ENCODE results near the gene DLGAP1. TPM values are rescaled to one million over a fixed set of nuclear protein-coding genes. Genes with fewer than 3 reads are reported as not detected.
A peak's percentile ranks its signal among the peaks of the same experiment; 100 is the strongest.

The DLGAP1 gene
- total and polyA plus RNA-seq, 2 of the 13 experiments (the other 11 are each of a cell fraction or from before 2014, with no cell fraction given): 0.01 TPM; not detected in 1

- TF ChIP-seq, protein P1, sequence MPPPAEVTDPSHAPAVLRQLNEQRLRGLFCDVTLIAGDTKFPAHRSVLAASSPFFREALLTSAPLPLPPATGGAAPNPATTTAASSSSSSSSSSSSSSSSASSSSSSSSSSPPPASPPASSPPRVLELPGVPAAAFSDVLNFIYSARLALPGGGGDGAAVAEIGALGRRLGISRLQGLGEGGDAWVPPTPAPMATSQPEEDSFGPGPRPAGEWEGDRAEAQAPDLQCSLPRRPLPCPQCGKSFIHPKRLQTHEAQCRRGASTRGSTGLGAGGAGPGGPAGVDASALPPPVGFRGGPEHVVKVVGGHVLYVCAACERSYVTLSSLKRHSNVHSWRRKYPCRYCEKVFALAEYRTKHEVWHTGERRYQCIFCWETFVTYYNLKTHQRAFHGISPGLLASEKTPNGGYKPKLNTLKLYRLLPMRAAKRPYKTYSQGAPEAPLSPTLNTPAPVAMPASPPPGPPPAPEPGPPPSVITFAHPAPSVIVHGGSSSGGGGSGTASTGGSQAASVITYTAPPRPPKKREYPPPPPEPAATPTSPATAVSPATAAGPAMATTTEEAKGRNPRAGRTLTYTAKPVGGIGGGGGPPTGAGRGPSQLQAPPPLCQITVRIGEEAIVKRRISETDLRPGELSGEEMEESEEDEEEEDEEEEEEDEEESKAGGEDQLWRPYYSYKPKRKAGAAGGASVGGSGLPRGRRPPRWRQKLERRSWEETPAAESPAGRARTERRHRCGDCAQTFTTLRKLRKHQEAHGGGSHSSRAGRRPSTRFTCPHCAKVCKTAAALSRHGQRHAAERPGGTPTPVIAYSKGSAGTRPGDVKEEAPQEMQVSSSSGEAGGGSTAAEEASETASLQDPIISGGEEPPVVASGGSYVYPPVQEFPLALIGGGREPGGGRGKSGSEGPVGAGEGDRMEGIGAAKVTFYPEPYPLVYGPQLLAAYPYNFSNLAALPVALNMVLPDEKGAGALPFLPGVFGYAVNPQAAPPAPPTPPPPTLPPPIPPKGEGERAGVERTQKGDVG (CRISPR knock-in tag; IDR thresholded peaks at IDR 0.05; ENCODE audit: borderline replicate concordance): peak; percentile 92; the same call in 1 of the 2 replicates
- TF ChIP-seq ZNF747 (CRISPR knock-in tag; IDR thresholded peaks at IDR 0.05; ENCODE audit: borderline replicate concordance) (peak; percentile 47; the same call in 1 of the 2 replicates), ZNF800 (CRISPR knock-in tag; IDR thresholded peaks at IDR 0.05) (peak; percentile 84), NAIF1 (CRISPR knock-in tag; IDR thresholded peaks at IDR 0.05; ENCODE audit: borderline replicate concordance) (no peak), KMT2B (CRISPR knock-in tag; IDR thresholded peaks at IDR 0.05) (peak; percentile 22; the same call in 1 of the 2 replicates), CBX2 (IDR thresholded peaks at IDR 0.05; ENCODE audit: low read depth, low read length) (no peak), CBX2 (CRISPR knock-in tag; IDR thresholded peaks at IDR 0.05; ENCODE audit: low read depth) (no peak), ZNF883 (CRISPR knock-in tag; IDR thresholded peaks at IDR 0.05; ENCODE audit: not compliant biosample characterization) (no peak), FOXK1 (CRISPR knock-in tag; IDR thresholded peaks at IDR 0.05; ENCODE audit: borderline replicate concordance, low read depth) (peak; percentile 76; the same call in 1 of the 2 replicates), ZBTB21 (CRISPR knock-in tag; IDR thresholded peaks at IDR 0.05) (peak; percentile 82), TEAD2 (CRISPR knock-in tag; IDR thresholded peaks at IDR 0.05) (no peak), ZFP37 (CRISPR knock-in tag; IDR thresholded peaks at IDR 0.05; ENCODE audit: borderline replicate concordance) (peak; percentile 31; the same call in 1 of the 2 replicates), ZFP90 (CRISPR knock-in tag; IDR thresholded peaks at IDR 0.05; ENCODE audit: borderline replicate concordance) (peak; percentile 52; the same call in 1 of the 2 replicates), ZNF331 (CRISPR knock-in tag; IDR thresholded peaks at IDR 0.05) (peak; percentile 88; the same call in 1 of the 2 replicates), ZFP36L2 (CRISPR knock-in tag; IDR thresholded peaks at IDR 0.05) (no peak), ZNF431 (CRISPR knock-in tag; IDR thresholded peaks at IDR 0.05; ENCODE audit: borderline replicate concordance, low read depth) (no peak; the same call in 1 of the 2 replicates), TBL1XR1 (IDR thresholded peaks at IDR 0.05; ENCODE audit: borderline replicate concordance, low read length, partially characterized antibody) (peak; percentile 89), BHLHE40 (IDR thresholded peaks at IDR 0.05; ENCODE audit: low read length) (no peak), CREB1 (IDR thresholded peaks at IDR 0.05) (peak; percentile 74), CREB1 (CRISPR knock-in tag; IDR thresholded peaks at IDR 0.05) (peak; percentile 51; the same call in 1 of the 2 replicates)
- TF ChIP-seq, protein P2, sequence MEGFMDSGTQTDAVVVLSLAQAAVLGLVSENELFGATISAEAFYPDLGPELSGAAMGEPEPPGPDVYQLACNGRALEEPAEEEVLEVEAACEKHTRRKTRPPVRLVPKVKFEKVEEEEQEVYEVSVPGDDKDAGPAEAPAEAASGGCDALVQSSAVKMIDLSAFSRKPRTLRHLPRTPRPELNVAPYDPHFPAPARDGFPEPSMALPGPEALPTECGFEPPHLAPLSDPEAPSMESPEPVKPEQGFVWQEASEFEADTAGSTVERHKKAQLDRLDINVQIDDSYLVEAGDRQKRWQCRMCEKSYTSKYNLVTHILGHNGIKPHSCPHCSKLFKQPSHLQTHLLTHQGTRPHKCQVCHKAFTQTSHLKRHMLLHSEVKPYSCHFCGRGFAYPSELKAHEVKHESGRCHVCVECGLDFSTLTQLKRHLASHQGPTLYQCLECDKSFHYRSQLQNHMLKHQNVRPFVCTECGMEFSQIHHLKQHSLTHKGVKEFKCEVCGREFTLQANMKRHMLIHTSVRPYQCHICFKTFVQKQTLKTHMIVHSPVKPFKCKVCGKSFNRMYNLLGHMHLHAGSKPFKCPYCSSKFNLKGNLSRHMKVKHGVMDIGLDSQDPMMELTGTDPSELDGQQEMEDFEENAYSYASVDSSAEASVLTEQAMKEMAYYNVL (CRISPR knock-in tag; IDR thresholded peaks at IDR 0.05; ENCODE audit: borderline replicate concordance): peak; percentile 93
These were observed 831.1 kb downstream of the DLGAP1 start (continued) for GRCh38 chr18:3623769-3624545.

Data from HepG2 (cell line).